ENCODE data around the gene ITPKB.

DNA sequence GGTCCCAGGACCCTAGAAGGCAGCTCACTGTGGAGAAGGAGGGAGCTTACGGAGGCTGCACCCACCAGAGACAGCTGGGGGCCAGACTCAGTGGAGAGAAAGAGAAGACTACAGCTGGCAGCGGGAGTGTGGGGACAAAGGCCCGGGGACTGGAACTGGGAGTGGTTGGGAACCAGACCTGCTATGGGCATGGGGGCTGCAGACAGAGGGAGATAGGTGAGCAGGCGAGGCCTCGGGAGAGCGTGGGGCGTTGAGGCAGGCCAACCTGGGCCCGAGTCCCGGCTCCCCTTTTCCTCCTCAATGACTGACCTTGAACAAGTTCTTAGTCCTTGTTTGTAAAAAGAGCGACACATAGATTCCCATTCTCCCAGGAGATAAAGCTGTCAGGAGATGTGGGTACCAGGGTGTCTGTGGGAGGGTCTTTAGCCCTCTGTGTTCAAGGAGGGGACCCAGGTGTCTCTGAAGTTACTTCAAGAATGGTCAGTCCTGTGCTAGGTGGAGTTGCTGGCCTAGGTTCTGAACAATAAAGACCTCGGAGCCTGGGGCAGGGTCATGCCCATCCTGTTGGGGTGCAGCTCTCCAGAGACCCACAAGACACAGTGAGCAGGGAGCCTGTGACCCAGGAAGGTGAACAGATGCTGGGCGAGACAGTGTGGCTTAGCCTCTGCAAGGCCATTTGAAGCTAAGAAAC lies 87.9 kb downstream of the ITPKB start:
- TF ChIP-seq, protein P1, sequence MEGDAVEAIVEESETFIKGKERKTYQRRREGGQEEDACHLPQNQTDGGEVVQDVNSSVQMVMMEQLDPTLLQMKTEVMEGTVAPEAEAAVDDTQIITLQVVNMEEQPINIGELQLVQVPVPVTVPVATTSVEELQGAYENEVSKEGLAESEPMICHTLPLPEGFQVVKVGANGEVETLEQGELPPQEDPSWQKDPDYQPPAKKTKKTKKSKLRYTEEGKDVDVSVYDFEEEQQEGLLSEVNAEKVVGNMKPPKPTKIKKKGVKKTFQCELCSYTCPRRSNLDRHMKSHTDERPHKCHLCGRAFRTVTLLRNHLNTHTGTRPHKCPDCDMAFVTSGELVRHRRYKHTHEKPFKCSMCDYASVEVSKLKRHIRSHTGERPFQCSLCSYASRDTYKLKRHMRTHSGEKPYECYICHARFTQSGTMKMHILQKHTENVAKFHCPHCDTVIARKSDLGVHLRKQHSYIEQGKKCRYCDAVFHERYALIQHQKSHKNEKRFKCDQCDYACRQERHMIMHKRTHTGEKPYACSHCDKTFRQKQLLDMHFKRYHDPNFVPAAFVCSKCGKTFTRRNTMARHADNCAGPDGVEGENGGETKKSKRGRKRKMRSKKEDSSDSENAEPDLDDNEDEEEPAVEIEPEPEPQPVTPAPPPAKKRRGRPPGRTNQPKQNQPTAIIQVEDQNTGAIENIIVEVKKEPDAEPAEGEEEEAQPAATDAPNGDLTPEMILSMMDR (IDR thresholded peaks at IDR 0.05): no peak
- TF ChIP-seq POLR2A (IDR thresholded peaks at IDR 0.05) (no peak), EP300 (IDR thresholded peaks at IDR 0.05) (no peak)

Data from ovary (tissue), 3 donors.